ENCODE data around the gene CDYL2.

Gene CDYL2

DNA sequence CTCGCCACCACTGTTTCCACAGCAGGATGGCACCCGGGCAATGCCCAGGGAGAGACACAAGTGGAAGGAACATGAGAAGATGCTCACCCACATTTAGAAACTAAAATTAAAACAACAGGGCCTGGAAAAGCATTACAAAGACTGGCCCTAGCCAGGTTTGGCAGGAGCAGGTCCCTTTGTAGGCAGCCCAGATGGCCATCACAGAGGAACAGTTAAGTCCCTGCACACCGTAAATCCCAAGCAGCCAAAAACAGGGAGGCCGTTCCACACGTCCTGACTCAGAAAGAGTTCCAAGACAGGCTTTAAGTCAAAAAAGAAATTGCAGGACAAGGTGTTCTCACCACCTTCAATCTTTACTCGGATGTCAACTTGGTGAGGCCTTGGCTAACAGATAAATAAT, 136.5 kb downstream of the CDYL2 start:
- DNase-seq (ENCODE audit: low read depth): no peak
- no peak overlapping the region for H3K4me3 ChIP-seq (ENCODE audit: low read length)
- no peak for TF ChIP-seq CTCF (conservative IDR thresholded peaks at IDR 0.05; ENCODE audit: low read length)

GRCh38 chr16:80667251-80667560, 137.2 kb downstream of the CDYL2 start:
- no peak overlapping the region for H3K4me3 ChIP-seq (ENCODE audit: low read length)
- DNase-seq (ENCODE audit: low read depth): no peak

DNA sequence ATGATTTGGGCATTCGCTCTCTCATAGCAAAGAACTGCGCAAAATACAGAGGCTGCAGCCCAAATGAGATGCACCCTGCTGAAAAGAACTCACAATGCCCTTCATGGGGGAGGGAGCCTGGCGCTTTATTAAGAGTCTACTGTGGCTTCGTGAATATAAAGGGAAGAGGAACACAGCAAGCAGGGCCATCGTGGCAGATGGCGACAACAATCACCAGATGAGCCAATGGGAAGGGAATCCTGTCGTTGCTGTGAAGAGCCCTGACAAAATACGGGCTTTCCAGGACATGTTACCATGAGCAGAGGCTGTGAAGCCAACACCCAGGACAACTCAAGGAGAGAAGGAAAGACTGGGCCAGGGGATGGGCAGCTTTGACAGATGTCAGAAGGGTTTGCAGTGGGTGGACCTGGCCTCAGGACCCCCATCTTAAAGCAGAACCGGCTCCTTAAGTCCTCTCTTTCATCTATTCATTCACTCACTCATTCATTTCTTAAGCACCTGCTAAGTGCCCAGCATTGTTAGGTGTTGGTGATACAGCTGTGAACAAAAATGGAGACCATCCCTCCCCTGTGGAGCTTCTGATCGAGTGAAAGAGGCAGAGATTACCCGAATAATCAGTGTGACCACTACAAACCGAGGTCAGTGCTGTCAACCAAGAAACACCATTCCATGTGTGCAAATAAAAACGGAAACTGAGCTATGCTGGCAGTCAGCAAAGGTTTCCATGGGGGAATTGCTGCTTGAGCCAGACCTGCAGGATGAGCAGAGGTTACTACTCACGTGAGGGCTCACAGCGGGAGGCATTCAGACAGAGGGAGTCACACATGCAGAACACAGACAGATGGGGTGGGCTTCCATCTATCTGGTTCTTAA, 137.8 kb downstream of the CDYL2 start:
- H3K4me3 ChIP-seq (ENCODE audit: low read length): no peak overlapping the region
- no peak for TF ChIP-seq CTCF (conservative IDR thresholded peaks at IDR 0.05; ENCODE audit: low read length)
- no peak for DNase-seq (ENCODE audit: low read depth)

More at GRCh38 chr16:80667251-80667560, 137.2 kb downstream of the CDYL2 start:
- TF ChIP-seq CTCF (conservative IDR thresholded peaks at IDR 0.05; ENCODE audit: low read length): no peak

DNA sequence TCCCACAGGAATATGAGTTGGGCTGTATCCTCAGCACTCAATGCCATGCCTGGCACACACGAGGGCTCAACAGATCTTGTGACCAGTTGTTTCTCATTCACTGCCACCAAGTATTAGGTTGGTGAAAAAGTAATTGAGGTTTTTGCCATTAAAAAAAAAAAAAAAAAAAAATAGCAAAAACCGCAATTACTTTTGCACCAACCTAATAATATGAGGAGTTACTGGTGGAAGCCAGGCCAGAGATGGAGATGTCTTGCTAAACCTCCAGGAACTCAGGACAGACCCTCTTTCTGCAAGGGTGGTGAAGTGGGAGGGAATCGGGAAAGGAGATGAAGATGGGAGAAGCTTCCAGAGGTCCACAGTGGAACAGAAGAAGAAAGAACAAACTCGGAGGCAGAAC, 139.0 kb downstream of the CDYL2 start:
- no peak overlapping the region for H3K4me3 ChIP-seq (ENCODE audit: low read length)
- no peak for DNase-seq (ENCODE audit: low read depth)
- no peak for TF ChIP-seq CTCF (conservative IDR thresholded peaks at IDR 0.05; ENCODE audit: low read length)

- no peak for DNase-seq (ENCODE audit: low read depth)
- TF ChIP-seq CTCF (conservative IDR thresholded peaks at IDR 0.05; ENCODE audit: low read length): no peak
- H3K4me3 ChIP-seq (ENCODE audit: low read length): no peak overlapping the region
These were observed 139.6 kb downstream of the CDYL2 start for GRCh38 chr16:80664786-80665185.

GRCh38 chr16:80664226-80664625, 140.2 kb downstream of the CDYL2 start:
- no peak for DNase-seq (ENCODE audit: low read depth)
- TF ChIP-seq CTCF (conservative IDR thresholded peaks at IDR 0.05; ENCODE audit: low read length): no peak
- no peak overlapping the region for H3K4me3 ChIP-seq (ENCODE audit: low read length)

GRCh38 chr16:80663078-80663477, 141.3 kb downstream of the CDYL2 start:
- DNase-seq (ENCODE audit: low read depth): no peak
- no peak for TF ChIP-seq CTCF (conservative IDR thresholded peaks at IDR 0.05; ENCODE audit: low read length)
- no peak overlapping the region for H3K4me3 ChIP-seq (ENCODE audit: low read length)
